Mucosa of descending colon (tissue), 3 donors: ENCODE results near the gene SLIT3. TPM values are rescaled to one million over a fixed set of nuclear protein-coding genes. Genes with fewer than 3 reads are reported as not detected.

Experiments
- ATAC-seq: fragments of 200-7000 bp; cut with Tn5 transposase; one replicate; pipeline ENCODE4 v1.9.1; 2020; ENCODE audit warnings: mild to moderate bottlenecking, moderate library complexity
- DNase-seq, 3 donors: peaks; one replicate each; pipeline ENCODE4 v3.0.0-alpha.2; 2020
- H3K36me3 ChIP-seq: fragments of 200-600 bp; one replicate; pipeline ENCODE4 v1.8.0; 2021; ENCODE audit warnings: low read depth, mild to moderate bottlenecking
- H3K4me1 ChIP-seq: fragments of 200-600 bp; one replicate; pipeline ENCODE4 v1.8.0; 2021; ENCODE audit warnings: low read depth, mild to moderate bottlenecking
- H3K4me3 ChIP-seq: fragments of 200-600 bp; one replicate; pipeline ENCODE4 v1.8.0; 2021; ENCODE audit warnings: mild to moderate bottlenecking
- H3K9me3 ChIP-seq: fragments of 200-600 bp; one replicate; pipeline ENCODE4 v1.8.0; 2021; ENCODE audit warnings: mild to moderate bottlenecking
- intact Hi-C, 2 donors: fragments of 100-400 bp; cut with DNase I in 1 of 2; cut with micrococcal nuclease in 1 of 2; formaldehyde crosslinking; loops; one replicate each; pipeline versions ENCODE4 v1.11.0 to v1.11.1; 2022; cut with DNase I, micrococcal nuclease
- total RNA-seq, 3 donors: library from RNA; stranded (reverse); fragmentation: NEBNext Ultra II Directional in 2 of 3; extraction: Animal tissue kit (Norgen Biotek cat#: 25700) in 2 of 3; gene quantifications; one replicate each; pipeline versions ENCODE4 v1.2.1 to v1.2.4, GENCODE V29; 2021 to 2023
- TF ChIP-seq, protein P1 (sequence below): fragments of 200-600 bp; IDR thresholded peaks from one replicate; pipeline ENCODE4 v1.8.0; 2022; ENCODE audit warnings: antibody characterized with exemption, mild to moderate bottlenecking
- donor health status: DM: no; HTN: no; CAD: no; lungs with moderate emphysema.
- donor health status: DM: no; HTN: no; CAD: no.
- donor health status: DM: no; HTN: yes; CAD: no.

The SLIT3 gene
- total RNA-seq, 3 donors from 2014 or later: 4.2 to 25.5 (median 16.1) TPM

DNA sequence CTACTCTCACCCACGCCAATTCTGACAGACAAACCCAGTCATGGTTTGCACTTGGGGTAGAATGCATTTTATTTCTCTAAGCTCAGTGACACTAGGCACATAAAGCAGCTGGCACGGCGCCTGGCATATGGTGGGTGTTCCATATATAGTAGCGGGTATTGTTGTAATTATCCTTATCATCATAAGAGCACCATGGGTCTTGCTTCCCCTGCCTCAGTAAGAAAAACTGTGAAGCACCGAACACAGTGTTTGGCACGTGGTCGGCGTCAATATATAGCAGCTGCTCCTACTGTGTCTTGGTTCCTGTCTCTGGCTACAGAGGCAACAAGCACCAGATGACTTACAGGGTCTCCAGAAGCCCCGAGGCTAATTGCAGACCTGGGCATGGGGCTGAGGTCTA is 527.7 kb downstream of the SLIT3 start:
- Histone ChIP-seq H3K4me1 (no peaks in the 10 kb centered on the region), H3K9me3 (no peaks in the 10 kb centered on the region), H3K4me3 (no peak overlapping the region), H3K36me3 (no peaks in the 10 kb centered on the region)
- TF ChIP-seq, protein P1, sequence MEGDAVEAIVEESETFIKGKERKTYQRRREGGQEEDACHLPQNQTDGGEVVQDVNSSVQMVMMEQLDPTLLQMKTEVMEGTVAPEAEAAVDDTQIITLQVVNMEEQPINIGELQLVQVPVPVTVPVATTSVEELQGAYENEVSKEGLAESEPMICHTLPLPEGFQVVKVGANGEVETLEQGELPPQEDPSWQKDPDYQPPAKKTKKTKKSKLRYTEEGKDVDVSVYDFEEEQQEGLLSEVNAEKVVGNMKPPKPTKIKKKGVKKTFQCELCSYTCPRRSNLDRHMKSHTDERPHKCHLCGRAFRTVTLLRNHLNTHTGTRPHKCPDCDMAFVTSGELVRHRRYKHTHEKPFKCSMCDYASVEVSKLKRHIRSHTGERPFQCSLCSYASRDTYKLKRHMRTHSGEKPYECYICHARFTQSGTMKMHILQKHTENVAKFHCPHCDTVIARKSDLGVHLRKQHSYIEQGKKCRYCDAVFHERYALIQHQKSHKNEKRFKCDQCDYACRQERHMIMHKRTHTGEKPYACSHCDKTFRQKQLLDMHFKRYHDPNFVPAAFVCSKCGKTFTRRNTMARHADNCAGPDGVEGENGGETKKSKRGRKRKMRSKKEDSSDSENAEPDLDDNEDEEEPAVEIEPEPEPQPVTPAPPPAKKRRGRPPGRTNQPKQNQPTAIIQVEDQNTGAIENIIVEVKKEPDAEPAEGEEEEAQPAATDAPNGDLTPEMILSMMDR: no peak
- ATAC-seq: no peak
- no peak for DNase-seq
- intact Hi-C loops: no loop called here

DNA sequence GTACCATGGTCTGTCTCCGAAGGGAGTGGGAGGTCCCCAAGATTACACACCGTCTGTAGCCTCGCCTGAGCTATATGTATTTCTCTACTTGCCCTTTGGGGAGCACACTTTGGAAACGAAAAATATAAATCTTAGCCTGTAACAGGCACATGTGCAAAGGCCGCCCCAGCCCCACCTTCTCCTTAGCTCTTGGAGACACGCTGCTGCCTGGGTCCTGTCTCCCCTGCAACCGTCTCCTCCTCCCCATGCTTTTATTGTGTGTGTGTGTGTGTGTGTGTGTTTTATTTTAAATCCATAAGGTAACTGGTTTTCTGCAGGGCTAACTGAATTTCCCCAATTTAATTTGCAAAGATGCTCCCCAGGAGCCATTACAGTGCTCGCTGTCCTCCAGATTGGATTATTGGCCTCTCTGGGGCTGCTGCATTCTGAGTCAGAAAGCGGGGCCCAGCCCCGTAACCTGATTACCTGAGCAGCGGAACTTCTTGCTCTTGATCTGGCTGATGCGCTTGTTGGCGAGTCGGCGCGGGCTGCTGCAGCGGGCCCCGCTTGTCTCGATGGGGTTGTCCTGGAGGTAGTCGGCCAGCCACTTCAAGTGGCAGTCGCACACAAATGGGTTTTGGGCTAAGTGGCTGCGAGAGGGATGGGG is 528.5 kb downstream of the SLIT3 start:
- no peaks in the 10 kb centered on the region for H3K36me3 ChIP-seq
- intact Hi-C loops: no loop called here
- ATAC-seq: no peak
- no peaks in the 10 kb centered on the region for H3K9me3 ChIP-seq
- TF ChIP-seq, protein P1: no peak
- no peaks in the 10 kb centered on the region for H3K4me1 ChIP-seq
- H3K4me3 ChIP-seq: no peak overlapping the region
- DNase-seq: no peak

DNA sequence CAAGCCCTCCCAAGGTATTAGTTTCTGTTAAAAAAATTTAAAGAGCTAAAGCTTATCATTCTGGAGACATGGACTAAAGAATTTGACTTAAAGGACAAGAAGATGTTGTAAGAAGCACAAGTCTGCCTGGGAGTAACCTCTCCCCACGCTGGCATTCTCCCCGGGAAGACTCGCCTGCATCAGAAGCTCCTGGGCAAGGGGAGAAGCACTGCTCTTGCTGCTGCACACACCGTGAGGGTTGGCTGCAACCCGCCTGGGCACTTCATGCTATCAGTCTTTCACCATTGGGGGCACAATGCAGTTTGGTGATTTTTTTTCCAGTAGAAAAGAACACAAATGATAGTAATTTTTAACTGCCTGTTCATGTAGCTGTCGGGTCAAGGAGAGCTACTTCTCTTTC is 529.3 kb downstream of the SLIT3 start:
- no peaks in the 10 kb centered on the region for H3K4me1 ChIP-seq
- ATAC-seq: no peak
- no peak overlapping the region for H3K4me3 ChIP-seq
- H3K36me3 ChIP-seq: no peaks in the 10 kb centered on the region
- H3K9me3 ChIP-seq: no peaks in the 10 kb centered on the region
- no peak for DNase-seq
- intact Hi-C loops: no loop called here
- TF ChIP-seq, protein P1: no peak

DNA sequence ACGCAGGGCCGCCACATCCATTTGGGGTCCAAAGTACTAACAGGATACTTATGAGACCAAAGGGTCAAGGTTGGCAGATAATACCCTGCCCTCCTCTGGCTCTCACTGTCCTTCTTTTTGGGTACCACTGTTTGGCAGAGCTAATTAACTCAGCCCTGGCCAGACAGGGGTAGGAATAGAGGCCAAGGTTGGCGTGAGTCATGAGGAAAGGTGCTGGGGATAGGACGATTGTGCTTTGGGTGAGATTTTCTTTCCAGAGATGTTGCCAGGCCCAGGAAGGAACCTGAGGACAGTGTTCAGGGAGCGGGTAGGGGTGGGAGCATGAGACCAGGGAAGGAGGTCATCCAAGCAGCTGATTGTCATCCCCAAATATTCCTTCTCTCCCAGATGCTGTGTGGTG is 529.9 kb downstream of the SLIT3 start:
- TF ChIP-seq, protein P1: no peak
- H3K36me3 ChIP-seq: no peaks in the 10 kb centered on the region
- DNase-seq (no peak), ATAC-seq (no peak)
- intact Hi-C loops: no loop called here
- no peaks in the 10 kb centered on the region for H3K9me3 ChIP-seq
- no peak overlapping the region for H3K4me3 ChIP-seq
- no peaks in the 10 kb centered on the region for H3K4me1 ChIP-seq

DNA sequence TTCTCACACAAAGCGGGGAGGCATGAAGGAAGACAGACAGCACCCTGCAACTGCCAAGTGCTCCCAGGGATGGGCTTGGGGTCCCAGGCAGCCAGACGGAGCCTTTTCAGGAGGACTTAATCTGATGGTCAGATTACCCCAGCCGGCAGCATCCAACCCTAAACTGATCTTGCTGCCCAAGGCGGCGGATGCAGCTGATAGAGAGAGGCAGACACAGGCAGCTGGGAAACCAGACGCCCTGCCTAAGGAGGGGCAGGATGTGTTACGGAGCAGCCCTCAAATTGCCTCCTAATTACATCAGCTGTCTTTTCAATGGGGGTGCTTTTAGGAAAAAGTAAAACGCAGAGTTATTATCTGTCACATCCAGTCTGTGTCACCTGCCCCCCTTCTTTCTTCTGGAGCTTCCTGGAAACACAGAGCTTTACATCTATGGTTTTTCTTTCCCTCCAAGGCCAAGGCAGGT is 530.9 kb downstream of the SLIT3 start:
- no peaks in the 10 kb centered on the region for H3K4me1 ChIP-seq
- H3K9me3 ChIP-seq: no peaks in the 10 kb centered on the region
- H3K36me3 ChIP-seq: no peaks in the 10 kb centered on the region
- H3K4me3 ChIP-seq: no peak overlapping the region
- TF ChIP-seq, protein P1: no peak
- no peak for DNase-seq
- intact Hi-C loops: no loop called here
- no peak for ATAC-seq

GRCh38 chr5:168768172-168768571 is 532.8 kb downstream of the SLIT3 start:
- DNase-seq (no peak), ATAC-seq (no peak)
- TF ChIP-seq, protein P1: no peak
- Histone ChIP-seq H3K36me3 (no peaks in the 10 kb centered on the region), H3K9me3 (no peaks in the 10 kb centered on the region), H3K4me1 (no peaks in the 10 kb centered on the region), H3K4me3 (no peak overlapping the region)
- intact Hi-C loops: no loop called here
